DOHH2 (cell line): ENCODE data around the gene DMC1.

ENCODE experiments used
- CTCF ChIP-seq: fragments of 200-600 bp; sonication (generic); IDR thresholded peaks from one replicate; pipeline ENCODE4 v1.5.1; 2014; ENCODE audit warnings: antibody characterized with exemption, mild to moderate bottlenecking, low read depth, low read length; ENCODE audit not compliant: poor library complexity, severe bottlenecking
- EZH2phosphoT487 ChIP-seq: fragments of 200-600 bp; sonication (generic); IDR thresholded peaks from 2 replicates; pipeline ENCODE4 v1.6.1; 2017; ENCODE audit warnings: borderline replicate concordance, mild to moderate bottlenecking, antibody characterized with exemption, low read length, moderate library complexity, mixed read lengths

- TF ChIP-seq CTCF = no peak
- no peak for TF ChIP-seq EZH2phosphoT487
Measured at GRCh38 chr22:38494498-38494897, 75.5 kb downstream of the DMC1 start.
